Upper lobe of right lung (tissue), 1 donor: Measurements from ENCODE around the gene FAM149A. TPM values are rescaled to one million over a fixed set of nuclear protein-coding genes. Genes with fewer than 3 reads are reported as not detected.

Experiments used
- ATAC-seq: fragments of 200-7000 bp; cut with Tn5 transposase; one replicate; pipeline ENCODE4 v1.9.1; 2020; ENCODE audit warnings: mild to moderate bottlenecking, moderate library complexity
- DNase-seq: peaks from one replicate; pipeline ENCODE4 v3.0.0-alpha.2; 2020
- H3K27ac ChIP-seq: fragments of 200-600 bp; one replicate; pipeline ENCODE4 v1.8.0; 2022
- H3K27me3 ChIP-seq: fragments of 200-600 bp; one replicate; pipeline ENCODE4 v1.8.0; 2022; ENCODE audit warnings: mild to moderate bottlenecking
- H3K36me3 ChIP-seq: fragments of 200-600 bp; one replicate; pipeline ENCODE4 v1.8.0; 2022
- H3K4me1 ChIP-seq: fragments of 200-600 bp; one replicate; pipeline ENCODE4 v1.8.0; 2022
- H3K4me3 ChIP-seq: fragments of 200-600 bp; one replicate; pipeline ENCODE4 v1.8.0; 2022; ENCODE audit warnings: mild to moderate bottlenecking
- H3K9me3 ChIP-seq: fragments of 200-600 bp; one replicate; pipeline ENCODE4 v1.8.0; 2022
- intact Hi-C: fragments of 100-400 bp; cut with DNase I; formaldehyde crosslinking; loops from one replicate; pipeline ENCODE4 v1.11.0; 2022
- total RNA-seq: library from RNA; stranded (reverse); fragmentation: NEBNext Ultra II Directional; extraction: Animal tissue kit (Norgen Biotek cat#: 25700); gene quantifications from one replicate; pipeline ENCODE4 v1.2.1, GENCODE V29; 2021
- TF ChIP-seq, protein P1 (sequence below): fragments of 200-600 bp; IDR thresholded peaks from one replicate; pipeline ENCODE4 v1.8.0; 2022; ENCODE audit warnings: antibody characterized with exemption
- donor health status: DM: no; HTN: yes; CAD: no; lungs with severe emphysema.

Gene FAM149A
- total RNA-seq, 1 donor from 2014 or later = 16.4 TPM

DNA sequence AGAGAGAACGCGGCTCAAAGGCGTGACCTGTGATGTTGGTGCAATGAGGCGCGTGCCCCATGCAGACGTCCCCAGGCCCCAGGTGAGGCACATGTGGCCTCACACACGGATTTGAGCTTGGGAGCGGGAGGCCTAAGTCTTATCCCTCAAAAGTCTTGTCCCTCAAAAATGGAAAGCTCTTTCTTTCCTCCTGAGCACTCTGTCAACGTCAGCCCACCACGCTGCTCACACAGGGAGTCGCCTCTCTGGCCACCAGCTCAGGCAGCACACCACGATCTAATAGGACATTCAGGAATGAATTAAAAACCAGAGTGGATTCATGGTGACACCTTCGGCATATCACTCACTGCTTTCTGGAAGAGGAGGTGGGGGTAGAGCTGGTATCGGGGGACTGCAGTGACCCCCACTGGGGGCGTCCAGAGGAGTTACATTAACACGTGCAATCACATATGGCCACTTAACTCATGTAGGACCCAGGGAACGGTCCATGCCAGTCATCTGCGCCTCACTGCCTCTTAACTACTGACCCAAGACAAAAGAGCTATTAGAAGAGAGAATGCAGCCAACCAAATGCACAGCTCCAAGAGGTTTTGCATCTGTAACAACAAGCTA is 64.9 kb downstream of the FAM149A start:
- ATAC-seq = no peak
- no peaks in the 10 kb centered on the region for H3K36me3 ChIP-seq
- no peaks in the 10 kb centered on the region for H3K27me3 ChIP-seq
- intact Hi-C loops = no loop called here
- TF ChIP-seq, protein P1, sequence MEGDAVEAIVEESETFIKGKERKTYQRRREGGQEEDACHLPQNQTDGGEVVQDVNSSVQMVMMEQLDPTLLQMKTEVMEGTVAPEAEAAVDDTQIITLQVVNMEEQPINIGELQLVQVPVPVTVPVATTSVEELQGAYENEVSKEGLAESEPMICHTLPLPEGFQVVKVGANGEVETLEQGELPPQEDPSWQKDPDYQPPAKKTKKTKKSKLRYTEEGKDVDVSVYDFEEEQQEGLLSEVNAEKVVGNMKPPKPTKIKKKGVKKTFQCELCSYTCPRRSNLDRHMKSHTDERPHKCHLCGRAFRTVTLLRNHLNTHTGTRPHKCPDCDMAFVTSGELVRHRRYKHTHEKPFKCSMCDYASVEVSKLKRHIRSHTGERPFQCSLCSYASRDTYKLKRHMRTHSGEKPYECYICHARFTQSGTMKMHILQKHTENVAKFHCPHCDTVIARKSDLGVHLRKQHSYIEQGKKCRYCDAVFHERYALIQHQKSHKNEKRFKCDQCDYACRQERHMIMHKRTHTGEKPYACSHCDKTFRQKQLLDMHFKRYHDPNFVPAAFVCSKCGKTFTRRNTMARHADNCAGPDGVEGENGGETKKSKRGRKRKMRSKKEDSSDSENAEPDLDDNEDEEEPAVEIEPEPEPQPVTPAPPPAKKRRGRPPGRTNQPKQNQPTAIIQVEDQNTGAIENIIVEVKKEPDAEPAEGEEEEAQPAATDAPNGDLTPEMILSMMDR = no peak
- no peak overlapping the region for H3K4me3 ChIP-seq
- H3K4me1 ChIP-seq = no peaks in the 10 kb centered on the region
- H3K27ac ChIP-seq = no peak overlapping the region
- no peak for DNase-seq
- no peaks in the 10 kb centered on the region for H3K9me3 ChIP-seq

DNA sequence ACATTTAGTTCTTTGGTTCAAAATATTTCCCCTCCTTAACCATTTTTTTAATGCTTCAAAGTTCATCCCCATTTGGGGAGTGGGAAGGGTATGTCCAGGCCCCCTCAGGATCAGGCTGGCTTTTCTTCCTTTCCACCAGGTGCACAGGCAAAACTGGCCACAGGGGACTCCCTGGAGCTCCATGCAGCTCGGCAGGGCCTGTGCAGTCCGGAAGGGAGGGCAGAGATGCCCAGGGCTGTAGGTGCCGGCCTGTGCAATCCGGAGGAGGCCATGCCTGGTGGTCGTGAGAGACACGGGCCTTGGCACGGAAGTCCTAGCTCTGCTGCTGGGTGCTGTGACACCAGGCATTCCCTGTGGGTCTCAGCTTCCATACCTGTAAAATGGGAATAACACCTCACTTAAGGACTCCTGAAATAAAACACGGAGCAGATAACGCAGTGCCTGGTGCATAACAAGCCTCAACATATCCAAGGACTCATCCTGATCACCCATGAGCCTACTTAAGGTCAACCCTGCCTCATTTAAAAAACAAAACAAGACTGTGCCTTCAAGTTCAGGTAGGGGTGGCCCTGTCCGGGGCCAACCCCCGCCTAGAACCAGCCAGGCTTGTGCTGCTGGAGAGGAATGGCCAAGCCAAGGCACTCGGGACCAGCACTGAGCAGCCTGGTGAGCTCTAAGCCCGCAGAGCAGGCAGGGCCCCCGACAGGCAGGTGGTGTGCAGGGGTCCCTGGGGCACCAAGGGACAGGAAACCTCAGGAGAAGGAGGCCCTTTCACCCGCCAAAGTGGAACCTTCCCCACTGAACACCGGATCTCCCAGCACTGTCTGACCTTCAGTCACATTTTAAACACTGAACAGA is 65.7 kb downstream of the FAM149A start:
- Histone ChIP-seq H3K9me3 (no peaks in the 10 kb centered on the region), H3K27me3 (no peaks in the 10 kb centered on the region), H3K4me3 (no peak overlapping the region), H3K4me1 (no peaks in the 10 kb centered on the region), H3K27ac (no peak overlapping the region), H3K36me3 (no peaks in the 10 kb centered on the region)
- ATAC-seq (peak; percentile 36), DNase-seq (no peak)
- intact Hi-C loops = no loop called here
- TF ChIP-seq, protein P1 = no peak

- intact Hi-C loops = no loop called here
- Histone ChIP-seq H3K36me3 (no peaks in the 10 kb centered on the region), H3K27ac (no peak overlapping the region), H3K9me3 (no peaks in the 10 kb centered on the region), H3K4me3 (no peak overlapping the region), H3K4me1 (no peaks in the 10 kb centered on the region), H3K27me3 (no peaks in the 10 kb centered on the region)
- DNase-seq (no peak), ATAC-seq (no peak)
- TF ChIP-seq, protein P1 = no peak
Observed at GRCh38 chr4:186170966-186171365, 66.5 kb downstream of the FAM149A start.

DNA sequence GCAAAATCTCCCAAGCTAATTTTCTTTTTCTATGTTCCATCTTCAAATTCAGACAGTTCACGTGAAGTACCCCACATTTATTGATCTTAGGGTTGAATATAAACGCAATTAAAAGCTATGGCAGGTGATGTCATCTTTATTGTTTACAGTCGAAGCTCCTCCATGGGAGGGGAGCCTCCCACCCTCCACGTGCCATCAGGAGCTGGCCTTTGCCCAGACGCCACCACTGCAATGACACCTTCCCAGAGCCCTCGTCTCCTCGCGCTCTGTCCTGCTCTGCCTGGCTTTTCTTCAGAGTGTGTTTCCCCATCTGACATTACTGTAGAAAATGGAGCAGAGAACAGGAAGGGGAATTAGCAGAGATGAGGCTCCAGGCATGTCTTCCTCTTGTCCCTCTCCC is 68.0 kb downstream of the FAM149A start:
- no peaks in the 10 kb centered on the region for H3K36me3 ChIP-seq
- intact Hi-C loops = no loop called here
- H3K27ac ChIP-seq = no peak overlapping the region
- no peak for DNase-seq
- H3K9me3 ChIP-seq = no peaks in the 10 kb centered on the region
- ATAC-seq = no peak
- H3K4me3 ChIP-seq = no peak overlapping the region
- no peaks in the 10 kb centered on the region for H3K4me1 ChIP-seq
- TF ChIP-seq, protein P1 = no peak
- H3K27me3 ChIP-seq = no peaks in the 10 kb centered on the region

DNA sequence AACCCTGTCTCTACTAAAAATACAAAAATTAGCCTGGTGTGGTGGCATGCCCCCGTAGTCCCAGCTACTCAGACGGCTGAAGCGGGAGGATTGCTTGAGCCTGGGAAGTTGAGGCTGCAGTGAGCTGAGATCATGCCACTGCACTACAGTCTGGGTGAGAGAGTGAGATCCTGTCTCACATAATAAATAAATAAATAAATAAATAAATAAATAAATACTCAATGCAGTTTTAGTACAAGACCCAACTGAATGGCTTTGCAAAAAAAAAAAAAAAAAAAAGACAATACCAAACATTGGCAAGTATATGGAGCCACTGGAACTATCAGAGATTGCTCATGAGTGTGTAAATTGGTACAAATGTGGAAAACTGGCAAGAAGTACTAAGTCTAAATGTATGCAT is 83.6 kb downstream of the FAM149A start:
- H3K4me3 ChIP-seq = no peak overlapping the region
- H3K4me1 ChIP-seq = peaks cover 16% of the 10 kb centered on the region
- TF ChIP-seq, protein P1 = no peak
- DNase-seq (no peak), ATAC-seq (no peak)
- no peak overlapping the region for H3K27ac ChIP-seq
- no peaks in the 10 kb centered on the region for H3K9me3 ChIP-seq
- H3K36me3 ChIP-seq = no peaks in the 10 kb centered on the region
- intact Hi-C loops = no loop called here
- no peaks in the 10 kb centered on the region for H3K27me3 ChIP-seq
